ENCODE results near the gene C9orf152.

GRCh38 chr9:110240198-110240597, 32.2 kb upstream of the C9orf152 start:
- no peak for TF ChIP-seq CTCF (conservative IDR thresholded peaks at IDR 0.05 in 1 of 2, IDR thresholded peaks at IDR 0.05 in 1 of 2; ENCODE audit: low read depth in 1 of 2, low read length in 2 of 2)
- TF ChIP-seq EZH2 (IDR thresholded peaks at IDR 0.05; ENCODE audit: low read length, missing control alignments): no peak
